Stimulated activated memory B cell treated with anti-CD40 and anti-IgM and Interleukin-4, amounts not matched to agents 10 μg/mL and 1 μg/mL and 100 μg/mL, for 72 hours (primary cell): ENCODE results near the gene ETV5.
A peak's percentile ranks its signal among the peaks of the same experiment; 100 is the strongest.

Source experiments
- ATAC-seq: fragments of 150-1000 bp; cut with Tn5 transposase; 2 replicates; pipeline ENCODE4 v1.10.0; 2021
- H3K27ac Mint-ChIP-seq: one replicate; pipeline ENCODE4 v1.8.0; 2022; ENCODE audit warnings: mild to moderate bottlenecking, mixed read lengths
- H3K27me3 Mint-ChIP-seq: one replicate; pipeline ENCODE4 v1.8.0; 2022; ENCODE audit warnings: mixed read lengths
- H3K36me3 Mint-ChIP-seq: one replicate; pipeline ENCODE4 v1.8.0; 2022; ENCODE audit warnings: mixed read lengths
- H3K4me1 Mint-ChIP-seq: one replicate; pipeline ENCODE4 v1.8.0; 2022; ENCODE audit warnings: mixed read lengths
- H3K4me3 Mint-ChIP-seq: one replicate; pipeline ENCODE4 v1.8.0; 2022; ENCODE audit warnings: mild to moderate bottlenecking, moderate library complexity, mixed read lengths
- H3K9me3 Mint-ChIP-seq: one replicate; pipeline ENCODE4 v1.8.0; 2022; ENCODE audit warnings: mixed read lengths

ETV5 gene

DNA sequence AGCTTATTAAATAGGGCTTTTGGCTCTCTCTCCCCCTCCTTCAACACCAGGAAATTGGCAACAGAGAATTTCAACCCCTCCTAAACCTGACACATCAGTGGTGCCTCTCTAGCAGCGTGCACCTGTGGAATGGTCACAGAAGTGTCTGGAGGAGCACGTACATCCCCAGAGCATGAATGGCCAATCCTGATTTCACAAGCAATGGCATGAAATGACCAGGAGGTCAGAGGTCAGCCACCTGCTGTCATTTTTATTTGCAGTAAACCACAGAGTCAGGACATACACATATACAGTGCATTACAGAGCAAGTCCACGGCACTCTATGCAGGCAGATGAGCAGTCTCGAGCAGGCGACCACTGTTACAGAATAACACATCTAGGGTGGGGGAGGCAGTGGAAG is 25.1 kb upstream of the ETV5 start:
- Mint-ChIP-seq H3K4me3 (no peak overlapping the region), H3K9me3 (no peaks in the 10 kb centered on the region)

DNA sequence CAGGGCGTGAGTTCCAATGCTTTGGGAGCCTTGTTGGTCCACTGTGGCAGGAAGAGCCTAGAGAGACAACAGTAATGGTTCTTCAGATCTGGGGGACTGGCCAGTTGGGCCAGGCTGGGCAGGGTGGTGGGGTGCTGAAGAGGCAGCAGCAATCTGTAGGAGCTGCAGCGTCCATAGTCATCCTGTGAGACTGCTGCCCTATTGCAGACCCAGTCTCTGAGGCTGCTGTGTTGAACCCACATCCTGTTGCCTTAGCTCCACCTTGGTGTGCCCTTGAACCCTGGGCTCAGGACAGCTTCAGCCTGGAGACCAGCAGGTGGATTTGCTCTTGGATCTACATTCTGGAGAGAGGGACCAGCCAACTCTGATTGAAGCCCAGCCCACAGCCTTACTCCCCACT is 23.6 kb upstream of the ETV5 start:
- Mint-ChIP-seq H3K36me3 (no peaks in the 10 kb centered on the region), H3K27me3 (no peaks in the 10 kb centered on the region), H3K27ac (no peak overlapping the region), H3K4me3 (no peak overlapping the region), H3K4me1 (no peaks in the 10 kb centered on the region), H3K9me3 (no peaks in the 10 kb centered on the region)
- ATAC-seq = no peak

More for the DNA sequence above, 25.1 kb upstream of the ETV5 start:
- ATAC-seq = no peak
- Mint-ChIP-seq H3K36me3 (no peaks in the 10 kb centered on the region), H3K4me1 (no peaks in the 10 kb centered on the region), H3K27ac (no peak overlapping the region), H3K27me3 (no peaks in the 10 kb centered on the region)

GRCh38 chr3:186129206-186129605 is 20.3 kb upstream of the ETV5 start:
- Mint-ChIP-seq H3K27me3 (no peaks in the 10 kb centered on the region), H3K4me1 (no peaks in the 10 kb centered on the region), H3K36me3 (no peaks in the 10 kb centered on the region), H3K4me3 (no peak overlapping the region), H3K9me3 (peaks cover 3% of the 10 kb centered on the region), H3K27ac (no peak overlapping the region)
- no peak for ATAC-seq

DNA sequence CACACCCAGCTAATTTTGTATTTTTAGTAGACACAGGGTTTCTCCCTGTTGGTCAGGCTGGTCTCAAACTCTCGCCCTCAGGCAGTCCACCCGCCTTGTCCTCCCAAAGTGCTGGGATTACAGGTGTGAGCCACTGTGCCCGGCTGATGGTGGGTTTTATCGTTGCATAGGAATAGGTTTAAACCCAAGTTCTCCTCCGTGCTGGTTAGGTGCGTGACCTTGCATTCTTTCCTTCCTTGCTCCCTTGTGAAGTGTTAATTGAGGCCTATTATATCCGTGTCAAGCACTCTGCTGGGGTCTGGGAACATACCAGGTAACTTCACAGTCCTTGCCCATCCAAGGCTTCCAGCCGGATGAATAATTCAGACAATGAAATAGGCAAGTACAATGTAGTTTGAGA is 19.3 kb upstream of the ETV5 start:
- no peak overlapping the region for H3K27ac Mint-ChIP-seq
- peaks cover 2% of the 10 kb centered on the region for H3K27me3 Mint-ChIP-seq
- H3K9me3 Mint-ChIP-seq = peaks cover 3% of the 10 kb centered on the region
- H3K4me1 Mint-ChIP-seq = no peaks in the 10 kb centered on the region
- no peak overlapping the region for H3K4me3 Mint-ChIP-seq
- no peaks in the 10 kb centered on the region for H3K36me3 Mint-ChIP-seq
- ATAC-seq = no peak

DNA sequence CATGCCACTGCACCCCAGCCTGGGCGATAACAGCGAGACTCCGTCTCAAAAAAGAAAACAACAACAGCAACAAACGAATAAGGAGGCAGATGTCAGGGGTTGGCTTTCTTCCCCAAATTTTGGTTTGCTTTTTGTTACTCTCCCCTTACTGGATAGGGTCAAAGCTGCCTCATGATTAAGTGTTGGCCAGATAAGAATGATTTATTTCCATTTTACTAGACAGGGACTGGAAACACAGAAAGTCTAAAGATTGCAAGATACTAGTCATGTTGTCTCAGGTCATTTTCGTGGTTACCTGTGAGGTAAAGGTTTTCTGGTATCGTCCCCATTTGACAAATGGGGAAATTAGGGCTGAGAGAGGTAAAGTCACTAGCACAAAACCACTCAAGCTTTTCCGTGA is 18.6 kb upstream of the ETV5 start:
- Mint-ChIP-seq H3K4me3 (no peak overlapping the region), H3K4me1 (no peaks in the 10 kb centered on the region), H3K36me3 (no peaks in the 10 kb centered on the region), H3K27ac (no peak overlapping the region), H3K27me3 (peaks cover 8% of the 10 kb centered on the region), H3K9me3 (peaks cover 3% of the 10 kb centered on the region)
- no peak for ATAC-seq

GRCh38 chr3:186125118-186125517 is 16.2 kb upstream of the ETV5 start:
- no peak overlapping the region for H3K27ac Mint-ChIP-seq
- H3K4me3 Mint-ChIP-seq = no peak overlapping the region
- peaks cover 3% of the 10 kb centered on the region for H3K9me3 Mint-ChIP-seq
- no peaks in the 10 kb centered on the region for H3K4me1 Mint-ChIP-seq
- ATAC-seq = no peak
- H3K36me3 Mint-ChIP-seq = no peaks in the 10 kb centered on the region
- peaks cover 24% of the 10 kb centered on the region for H3K27me3 Mint-ChIP-seq

GRCh38 chr3:186124592-186124991 is 15.7 kb upstream of the ETV5 start:
- Mint-ChIP-seq H3K9me3 (peaks cover 3% of the 10 kb centered on the region), H3K4me1 (no peaks in the 10 kb centered on the region), H3K4me3 (no peak overlapping the region), H3K27me3 (peaks cover 29% of the 10 kb centered on the region), H3K27ac (no peak overlapping the region), H3K36me3 (no peaks in the 10 kb centered on the region)
- no peak for ATAC-seq

GRCh38 chr3:186123012-186123411 is 14.1 kb upstream of the ETV5 start:
- peaks cover 6% of the 10 kb centered on the region for H3K4me1 Mint-ChIP-seq
- peaks cover 3% of the 10 kb centered on the region for H3K9me3 Mint-ChIP-seq
- H3K36me3 Mint-ChIP-seq = no peaks in the 10 kb centered on the region
- H3K4me3 Mint-ChIP-seq = no peak overlapping the region
- H3K27ac Mint-ChIP-seq = no peak overlapping the region
- no peak for ATAC-seq
- peaks cover 43% of the 10 kb centered on the region for H3K27me3 Mint-ChIP-seq

DNA sequence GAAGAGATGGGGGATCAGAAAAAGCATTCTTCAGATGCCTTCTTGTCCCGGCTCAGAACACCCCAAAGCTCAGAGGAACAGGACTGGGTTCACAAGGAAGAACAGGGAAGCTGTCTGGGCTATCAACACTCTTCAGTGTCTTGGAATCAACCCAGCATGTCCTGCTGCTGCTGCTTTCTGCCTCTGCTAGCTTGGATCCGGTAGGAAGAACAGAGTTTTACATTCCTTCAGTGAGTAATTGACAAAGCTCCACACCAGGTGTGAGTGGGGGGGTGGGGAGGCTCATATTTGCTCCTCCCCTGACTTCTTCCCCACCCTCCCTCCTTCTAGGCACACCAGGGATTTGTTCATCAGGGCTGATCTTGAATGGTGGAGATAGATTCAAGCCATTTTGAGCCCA is 13.1 kb upstream of the ETV5 start:
- H3K36me3 Mint-ChIP-seq = no peaks in the 10 kb centered on the region
- peaks cover 3% of the 10 kb centered on the region for H3K9me3 Mint-ChIP-seq
- H3K27ac Mint-ChIP-seq = no peak overlapping the region
- ATAC-seq = no peak
- H3K4me3 Mint-ChIP-seq = no peak overlapping the region
- peaks cover 52% of the 10 kb centered on the region for H3K27me3 Mint-ChIP-seq
- peaks cover 6% of the 10 kb centered on the region for H3K4me1 Mint-ChIP-seq

GRCh38 chr3:186121278-186121677 is 12.4 kb upstream of the ETV5 start:
- Mint-ChIP-seq H3K27ac (no peak overlapping the region), H3K27me3 (peaks cover 58% of the 10 kb centered on the region), H3K36me3 (no peaks in the 10 kb centered on the region), H3K9me3 (peaks cover 3% of the 10 kb centered on the region), H3K4me3 (no peak overlapping the region), H3K4me1 (peaks cover 6% of the 10 kb centered on the region)
- ATAC-seq = no peak

GRCh38 chr3:186119499-186119898 is 10.6 kb upstream of the ETV5 start:
- Mint-ChIP-seq H3K27ac (no peak overlapping the region), H3K27me3 (peaks cover 76% of the 10 kb centered on the region), H3K4me1 (peaks cover 6% of the 10 kb centered on the region), H3K4me3 (no peak overlapping the region), H3K36me3 (no peaks in the 10 kb centered on the region), H3K9me3 (no peaks in the 10 kb centered on the region)
- ATAC-seq = no peak

DNA sequence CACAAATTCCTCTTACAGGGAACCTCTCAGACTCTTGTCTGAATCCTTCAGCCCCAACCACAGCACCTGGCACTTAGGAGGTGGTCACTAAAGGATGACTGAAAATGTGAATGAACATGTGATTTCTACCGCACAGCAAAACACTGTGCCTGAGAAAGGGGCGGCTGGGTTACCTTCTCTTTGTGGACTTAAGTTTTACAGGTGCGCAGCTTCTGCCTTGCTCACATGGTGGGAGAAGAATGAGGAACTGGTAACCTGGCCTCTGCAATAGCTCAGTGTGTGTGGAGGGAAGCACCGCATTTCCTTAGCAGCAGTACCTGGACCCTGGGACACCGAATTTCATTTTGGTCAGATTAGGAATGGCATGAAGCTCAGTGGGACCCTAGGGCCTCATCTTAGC is 9.8 kb upstream of the ETV5 start:
- H3K27ac Mint-ChIP-seq = no peak overlapping the region
- no peaks in the 10 kb centered on the region for H3K36me3 Mint-ChIP-seq
- H3K4me1 Mint-ChIP-seq = peaks cover 6% of the 10 kb centered on the region
- no peak overlapping the region for H3K4me3 Mint-ChIP-seq
- H3K9me3 Mint-ChIP-seq = no peaks in the 10 kb centered on the region
- peak; percentile 39 for ATAC-seq
- peaks cover 80% of the 10 kb centered on the region for H3K27me3 Mint-ChIP-seq

GRCh38 chr3:186117521-186118134 is 8.7 kb upstream of the ETV5 start:
- Mint-ChIP-seq H3K27ac (no peak overlapping the region), H3K27me3 (peaks cover 78% of the 10 kb centered on the region), H3K36me3 (no peaks in the 10 kb centered on the region), H3K4me1 (peaks cover 6% of the 10 kb centered on the region), H3K4me3 (no peak overlapping the region), H3K9me3 (no peaks in the 10 kb centered on the region)
- ATAC-seq = no peak

DNA sequence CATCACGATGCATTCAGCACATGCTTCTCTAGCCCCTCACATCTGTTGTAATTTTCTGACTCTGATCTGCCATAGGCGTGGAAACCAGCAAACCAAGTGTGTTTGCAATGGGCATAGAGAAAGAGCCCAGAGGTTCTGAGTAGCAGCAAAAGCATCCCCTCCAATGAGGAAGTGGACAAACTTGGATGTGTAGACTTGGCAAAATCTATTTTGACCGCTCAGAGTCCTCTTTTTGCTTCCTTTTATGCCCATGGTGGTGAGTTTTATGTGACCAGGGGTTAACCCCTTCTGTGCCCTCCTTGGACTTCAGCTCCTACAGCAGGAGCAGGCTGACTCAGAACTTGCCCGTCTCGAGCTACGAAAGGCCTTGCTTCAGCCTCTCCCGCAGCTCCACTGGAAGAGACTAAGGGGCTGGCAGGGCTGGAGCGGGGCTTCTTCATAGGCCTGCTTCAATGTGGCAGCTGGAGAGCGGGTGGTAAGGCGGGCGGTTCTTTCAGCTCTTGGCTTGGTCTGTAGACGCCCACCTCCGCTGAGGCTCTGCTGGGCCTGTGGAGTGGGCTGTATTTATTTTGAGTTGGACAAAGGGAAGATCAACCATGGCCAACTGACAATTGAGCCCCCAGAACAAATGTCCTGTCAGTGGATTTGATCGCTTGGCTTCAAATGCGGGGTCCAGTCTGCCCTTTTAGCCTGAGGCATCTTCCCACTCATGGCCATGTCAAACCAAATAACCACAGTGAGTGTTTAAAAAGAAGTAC is 6.5 kb upstream of the ETV5 start:
- H3K4me1 Mint-ChIP-seq = peaks cover 20% of the 10 kb centered on the region
- no peak for ATAC-seq
- H3K27me3 Mint-ChIP-seq = peaks cover 86% of the 10 kb centered on the region
- H3K4me3 Mint-ChIP-seq = no peak overlapping the region
- H3K27ac Mint-ChIP-seq = no peak overlapping the region
- H3K9me3 Mint-ChIP-seq = no peaks in the 10 kb centered on the region
- H3K36me3 Mint-ChIP-seq = no peaks in the 10 kb centered on the region

DNA sequence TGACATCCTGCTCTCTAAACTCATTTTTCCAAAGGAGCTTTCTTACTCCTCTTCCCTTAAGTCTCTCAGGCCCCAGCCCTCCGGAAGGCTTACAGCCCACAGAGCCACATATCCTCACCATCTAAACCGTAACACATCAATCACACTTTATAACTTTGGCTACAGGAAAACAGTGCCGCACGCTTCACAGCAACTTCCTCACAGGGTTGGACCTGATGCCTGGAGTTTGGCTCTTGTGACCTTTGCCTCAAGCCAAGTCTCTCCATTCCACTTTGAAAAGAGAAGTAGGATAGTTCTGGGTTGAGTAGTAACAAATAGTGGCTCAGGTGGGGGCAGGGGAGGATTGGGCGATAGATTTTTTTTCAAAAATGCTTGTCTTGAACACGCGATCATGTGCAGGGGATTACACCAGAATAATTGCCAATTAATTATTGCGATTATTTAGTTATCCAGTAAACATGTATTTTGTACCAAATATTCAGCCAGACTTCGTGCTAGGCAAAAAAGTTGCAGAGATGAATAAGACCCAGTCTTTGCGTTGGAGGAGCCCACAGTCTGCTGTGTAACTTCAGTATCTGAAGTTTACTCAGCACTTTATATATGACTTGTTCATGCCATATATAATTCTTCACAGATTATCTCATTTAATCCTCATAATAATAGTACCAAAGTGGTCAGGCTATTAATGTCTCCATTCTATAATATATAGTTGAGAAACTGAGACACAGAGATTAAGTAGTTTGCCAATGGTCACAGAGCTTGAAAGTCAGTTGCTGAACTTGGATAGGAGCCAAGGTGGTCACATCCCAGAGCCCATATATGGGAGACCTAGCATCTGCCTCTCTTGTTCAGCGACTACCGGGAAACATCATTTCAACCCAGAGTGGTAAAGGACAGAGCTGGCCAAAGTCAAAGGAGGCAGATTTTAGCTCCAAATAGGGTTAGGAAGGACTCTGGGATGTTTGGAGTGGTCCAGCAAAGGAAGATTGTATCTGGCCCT is 2.4 kb upstream of the ETV5 start:
- Mint-ChIP-seq H3K9me3 (no peaks in the 10 kb centered on the region), H3K36me3 (no peaks in the 10 kb centered on the region), H3K4me1 (peaks cover 47% of the 10 kb centered on the region), H3K27me3 (peaks cover 66% of the 10 kb centered on the region), H3K4me3 (peak overlapping the region; percentile 59), H3K27ac (peak overlapping the region; percentile 16)
- ATAC-seq = no peak
